RWPE1 (cell line): ENCODE results near the gene RNF130.
A peak's percentile ranks its signal among the peaks of the same experiment; 100 is the strongest.

Experiments
- CTCF ChIA-PET: fragments of 350-600 bp; sonication (Branson Sonifier 250); formaldehyde crosslinking; extraction: SDS; loops from one replicate; lab custom pipeline; 2021; lab: Yijun Ruan, JAX
- POLR2A ChIA-PET: fragments of 400-600 bp; formaldehyde crosslinking; extraction: SDS; loops from one replicate; lab custom pipeline; 2020; ENCODE audit warnings: antibody characterized with exemption; ENCODE audit not compliant: low non-redundant PET; lab: Yijun Ruan, JAX
- DNase-seq: peaks from one replicate; pipeline ENCODE4 v3.0.0; 2012; ENCODE audit warnings: low spot score
- H3K27ac ChIP-seq: fragments of 450-650 bp; 2 replicates; pipeline ENCODE4 v1.5.1; 2017
- CTCF ChIP-seq: fragments of 450-650 bp; conservative IDR thresholded peaks from 2 replicates; pipeline ENCODE4 v1.5.1; 2017; ENCODE audit warnings: low read depth, mild to moderate bottlenecking

Gene RNF130

GRCh38 chr5:179913461-179913860, 158.1 kb downstream of the RNF130 start:
- peak overlapping the region; percentile 42; the same call in 1 of the 2 replicates for H3K27ac ChIP-seq

GRCh38 chr5:179912951-179913350, 158.6 kb downstream of the RNF130 start:
- TF ChIP-seq CTCF, result no peak
- ChIA-PET POLR2A (no interaction called here), CTCF (interaction anchor here (0.6 kb wide), 1 partner anchor 117 kb away, joined by 3 read pairs; no protein-coding TSS in a partner anchor)
- DNase-seq, result no peak
- H3K27ac ChIP-seq, result no peak overlapping the region

More at GRCh38 chr5:179913461-179913860, 158.1 kb downstream of the RNF130 start:
- no peak for TF ChIP-seq CTCF
- DNase-seq, result no peak
- CTCF ChIA-PET, result interaction anchor here (0.5 to 0.6 kb wide), 2 partner anchors 117 to 654 kb away, joined by 3 to 4 read pairs; no protein-coding TSS in a partner anchor
- POLR2A ChIA-PET, result interaction anchor here (0.6 kb wide), 2 partner anchors 176 to 223 kb away, joined by 3 to 4 read pairs; no protein-coding TSS in a partner anchor

GRCh38 chr5:179912386-179912785, 159.2 kb downstream of the RNF130 start:
- ChIA-PET POLR2A (no interaction called here), CTCF (no interaction called here)
- no peak overlapping the region for H3K27ac ChIP-seq
- DNase-seq, result no peak
- TF ChIP-seq CTCF, result no peak

GRCh38 chr5:179909224-179909623, 162.3 kb downstream of the RNF130 start:
- POLR2A ChIA-PET, result no interaction called here
- no peak for TF ChIP-seq CTCF
- H3K27ac ChIP-seq, result no peak overlapping the region
- CTCF ChIA-PET, result interaction anchor here (0.6 to 1.0 kb wide), 2 partner anchors 195 to 415 kb away, joined by 3 to 4 read pairs; no protein-coding TSS in a partner anchor
- no peak for DNase-seq

GRCh38 chr5:179908528-179908927, 163.0 kb downstream of the RNF130 start:
- no peak for DNase-seq
- peak overlapping the region; percentile 83 for H3K27ac ChIP-seq
- no peak for TF ChIP-seq CTCF
- CTCF ChIA-PET, result interaction anchor here (0.6 to 1.2 kb wide), 9 partner anchors 8 to 899 kb away, joined by 3 to 5 read pairs (median 3); no protein-coding TSS in a partner anchor
- POLR2A ChIA-PET, result no interaction called here

GRCh38 chr5:179907556-179908324, 163.8 kb downstream of the RNF130 start, which contains the start of gene TBC1D9B:
Gene TBC1D9B (minus strand): TSS chr5:179907897. CDS start chr5:179907821, 76 bp downstream.
- ChIA-PET CTCF (interaction anchor here (0.5 to 1.3 kb wide), 13 partner anchors 8 to 900 kb away, joined by 3 to 5 read pairs (median 3); no protein-coding TSS in a partner anchor), POLR2A (no interaction called here)
- peak; percentile 80 for DNase-seq
- peak; percentile 98 for TF ChIP-seq CTCF
- H3K27ac ChIP-seq, result peak within 1 kb of the TSS; percentile 83
